HFF-Myc (cell line): ENCODE results near the gene ARF5.

Experiments used
- DNase-seq: peaks from one replicate; pipeline ENCODE4 v3.0.0-alpha.2; 2011; ENCODE audit warnings: low read depth; ENCODE audit errors: extremely low read depth
- H3K4me3 ChIP-seq: replicated peaks from 2 replicates; pipeline ENCODE4 v1.5.1; 2011; ENCODE audit warnings: low read depth, mild to moderate bottlenecking, control low read depth, low read length
- TF ChIP-seq, protein P1 (sequence below): IDR thresholded peaks from 2 replicates; pipeline ENCODE4 v1.5.1; 2012; ENCODE audit warnings: mild to moderate bottlenecking, low read depth, low read length, control low read depth; ENCODE audit errors: missing control alignments

The ARF5 gene

DNA sequence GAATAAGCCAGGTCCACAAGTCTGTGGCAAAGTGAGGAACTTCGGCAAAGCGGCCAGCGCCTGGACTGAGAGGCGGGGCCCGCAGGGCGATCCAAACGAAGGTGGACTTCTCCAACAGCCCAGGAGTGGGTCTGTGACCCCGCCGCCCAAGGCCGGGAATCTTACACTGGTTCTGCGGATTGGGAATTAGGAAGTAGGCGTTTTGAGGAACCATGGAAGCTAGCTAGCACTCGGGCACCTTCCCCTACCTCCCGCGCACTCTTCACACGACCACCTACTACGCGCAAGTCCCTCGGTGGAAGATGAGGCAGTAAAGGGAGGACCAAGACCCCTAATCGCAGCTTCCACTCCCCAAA lies 570 bp upstream of the ARF5 start:
- no peak for DNase-seq
- TF ChIP-seq, protein P1, sequence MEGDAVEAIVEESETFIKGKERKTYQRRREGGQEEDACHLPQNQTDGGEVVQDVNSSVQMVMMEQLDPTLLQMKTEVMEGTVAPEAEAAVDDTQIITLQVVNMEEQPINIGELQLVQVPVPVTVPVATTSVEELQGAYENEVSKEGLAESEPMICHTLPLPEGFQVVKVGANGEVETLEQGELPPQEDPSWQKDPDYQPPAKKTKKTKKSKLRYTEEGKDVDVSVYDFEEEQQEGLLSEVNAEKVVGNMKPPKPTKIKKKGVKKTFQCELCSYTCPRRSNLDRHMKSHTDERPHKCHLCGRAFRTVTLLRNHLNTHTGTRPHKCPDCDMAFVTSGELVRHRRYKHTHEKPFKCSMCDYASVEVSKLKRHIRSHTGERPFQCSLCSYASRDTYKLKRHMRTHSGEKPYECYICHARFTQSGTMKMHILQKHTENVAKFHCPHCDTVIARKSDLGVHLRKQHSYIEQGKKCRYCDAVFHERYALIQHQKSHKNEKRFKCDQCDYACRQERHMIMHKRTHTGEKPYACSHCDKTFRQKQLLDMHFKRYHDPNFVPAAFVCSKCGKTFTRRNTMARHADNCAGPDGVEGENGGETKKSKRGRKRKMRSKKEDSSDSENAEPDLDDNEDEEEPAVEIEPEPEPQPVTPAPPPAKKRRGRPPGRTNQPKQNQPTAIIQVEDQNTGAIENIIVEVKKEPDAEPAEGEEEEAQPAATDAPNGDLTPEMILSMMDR: no peak
- H3K4me3 ChIP-seq: peak overlapping the region; percentile 90

DNA sequence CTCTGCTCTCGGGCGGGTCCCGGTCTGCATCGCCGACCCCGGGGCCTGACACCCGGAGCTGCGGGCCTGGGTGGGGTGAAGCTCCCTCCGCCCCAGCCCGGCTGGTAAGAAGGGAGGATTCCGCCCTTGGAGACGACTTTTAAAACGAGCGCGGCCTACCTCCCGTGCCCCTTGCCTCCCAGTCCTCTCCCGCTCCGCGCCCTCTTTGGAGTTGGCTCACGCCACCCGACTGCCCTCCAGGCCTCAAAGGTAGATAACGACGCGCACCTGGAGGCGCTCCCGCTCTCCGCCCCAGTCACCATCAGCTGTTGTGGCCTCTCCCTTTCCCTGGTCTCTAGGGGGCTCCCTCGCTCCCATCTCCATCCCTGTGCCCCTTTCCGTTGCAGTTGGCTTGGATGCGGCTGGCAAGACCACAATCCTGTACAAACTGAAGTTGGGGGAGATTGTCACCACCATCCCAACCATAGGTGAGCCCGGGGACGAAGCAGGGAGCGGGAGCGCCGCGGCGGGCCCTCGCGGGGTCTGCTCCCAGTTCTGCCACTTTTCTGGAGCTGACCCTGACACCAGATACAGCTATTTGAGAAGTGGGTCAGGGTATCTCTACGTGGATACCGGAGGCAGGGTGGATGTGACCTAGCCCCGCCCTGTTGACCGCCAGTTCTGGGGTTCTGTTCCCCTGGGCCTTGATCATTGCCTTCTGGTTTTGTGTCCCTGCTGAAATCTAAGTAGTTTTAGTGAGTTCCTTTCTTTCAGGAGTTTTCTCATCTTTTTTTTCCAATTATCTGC lies 679 bp downstream of the ARF5 start:
- peak; percentile 19 for DNase-seq
- TF ChIP-seq, protein P1: peak; percentile 65
- peak overlapping the region; percentile 90 for H3K4me3 ChIP-seq

DNA sequence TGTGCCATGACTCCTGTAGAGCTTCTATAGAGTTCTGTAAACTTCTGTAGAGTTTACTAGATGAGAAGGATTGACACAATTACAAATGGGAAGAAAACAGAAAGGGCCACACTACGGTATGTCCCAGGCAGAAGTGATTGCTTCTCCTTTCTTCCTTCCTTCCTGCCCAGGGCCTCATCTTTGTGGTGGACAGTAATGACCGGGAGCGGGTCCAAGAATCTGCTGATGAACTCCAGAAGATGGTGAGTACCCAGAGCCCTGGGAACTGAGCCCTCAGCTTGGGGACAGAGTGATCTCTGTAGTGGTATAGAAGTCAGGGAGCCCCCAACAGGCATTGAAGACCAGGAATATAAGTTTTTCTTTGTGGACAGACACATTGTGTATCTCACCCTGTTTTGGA lies 1.7 kb downstream of the ARF5 start:
- no peak overlapping the region for H3K4me3 ChIP-seq
- no peak for DNase-seq
- TF ChIP-seq, protein P1: no peak

DNA sequence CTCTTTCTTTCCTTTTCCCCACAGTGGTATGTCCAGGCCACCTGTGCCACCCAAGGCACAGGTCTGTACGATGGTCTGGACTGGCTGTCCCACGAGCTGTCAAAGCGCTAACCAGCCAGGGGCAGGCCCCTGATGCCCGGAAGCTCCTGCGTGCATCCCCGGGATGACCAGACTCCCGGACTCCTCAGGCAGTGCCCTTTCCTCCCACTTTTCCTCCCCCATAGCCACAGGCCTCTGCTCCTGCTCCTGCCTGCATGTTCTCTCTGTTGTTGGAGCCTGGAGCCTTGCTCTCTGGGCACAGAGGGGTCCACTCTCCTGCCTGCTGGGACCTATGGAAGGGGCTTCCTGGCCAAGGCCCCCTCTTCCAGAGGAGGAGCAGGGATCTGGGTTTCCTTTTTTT lies 3.0 kb downstream of the ARF5 start:
- TF ChIP-seq, protein P1: no peak
- no peak for DNase-seq
- H3K4me3 ChIP-seq: no peak overlapping the region

DNA sequence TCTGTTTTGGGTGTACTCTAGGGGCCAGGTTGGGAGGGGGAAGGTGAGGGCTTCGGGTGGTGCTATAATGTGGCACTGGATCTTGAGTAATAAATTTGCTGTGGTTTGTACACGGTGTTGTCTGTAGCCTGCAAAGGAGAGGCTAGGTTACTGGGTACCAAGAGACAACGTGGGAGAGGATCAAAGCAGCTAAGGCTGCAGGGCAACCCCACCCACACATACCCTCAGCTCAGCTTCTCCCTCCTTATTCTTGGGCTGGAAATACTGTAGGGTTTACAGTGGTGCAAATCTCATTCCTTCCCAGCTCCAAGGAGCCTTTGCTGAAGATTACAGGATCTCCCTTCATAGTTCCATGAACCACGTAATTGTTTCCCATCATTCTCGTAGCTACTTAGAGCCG lies 3.4 kb downstream of the ARF5 start:
- TF ChIP-seq, protein P1: no peak
- DNase-seq: no peak
- no peak overlapping the region for H3K4me3 ChIP-seq

DNA sequence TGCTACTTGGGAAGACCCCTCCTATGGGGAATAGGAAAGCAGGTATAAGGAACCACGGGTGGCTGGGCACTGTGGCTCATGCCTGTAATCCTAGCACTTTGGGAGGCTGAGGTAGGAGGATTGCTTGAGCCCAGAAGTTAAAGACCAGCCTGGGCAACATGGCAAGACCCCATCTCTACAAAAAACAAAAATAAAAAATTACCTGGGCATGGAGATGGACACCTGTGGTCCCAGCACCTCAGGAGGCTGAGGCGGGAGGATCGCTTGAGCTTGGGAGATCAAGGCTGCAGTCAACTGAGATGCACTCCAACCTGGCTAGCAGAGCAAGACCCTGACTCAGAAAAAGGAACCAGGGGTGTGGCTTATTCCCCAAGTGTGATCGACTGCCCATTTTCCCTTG lies 4.3 kb downstream of the ARF5 start:
- DNase-seq: no peak
- TF ChIP-seq, protein P1: no peak
- H3K4me3 ChIP-seq: no peak overlapping the region

DNA sequence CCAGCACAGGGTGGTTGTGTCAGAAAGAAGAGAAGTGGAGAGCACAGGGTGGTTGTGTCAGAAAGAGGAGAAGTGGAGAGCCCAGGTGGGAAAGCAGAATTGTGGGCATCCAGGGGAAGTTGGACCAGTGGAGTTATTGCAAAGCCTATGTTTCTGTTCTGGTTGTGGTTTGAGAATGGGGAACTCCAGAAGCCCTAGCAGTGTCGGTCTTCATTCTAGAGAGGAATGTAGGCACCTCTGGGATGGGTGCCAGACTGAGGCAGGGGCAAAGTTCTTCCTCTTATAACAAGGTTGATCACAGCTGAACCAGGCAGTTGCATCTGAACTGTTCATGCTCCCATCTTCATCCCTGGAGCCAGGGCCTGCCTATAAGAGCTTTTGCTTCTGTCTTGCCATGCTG lies 6.3 kb downstream of the ARF5 start:
- no peak for DNase-seq
- H3K4me3 ChIP-seq: no peak overlapping the region
- TF ChIP-seq, protein P1: no peak
